Activated T-helper 2 cell treated with anti-CD3 and anti-CD28 coated beads, Interferon-gamma antibody, Interleukin-2, Interleukin-4, amounts not matched to agents 10 μg/mL and 5 μg/mL and 100 μg/mL, durations not matched to agents 14 hours and 24 hours and 36 hours (primary cell): ENCODE results near the gene ERAP2. TPM values are rescaled to one million over a fixed set of nuclear protein-coding genes. Genes with fewer than 3 reads are reported as not detected.
"Not testable (repeated sequence)": the region's sequence is repeated elsewhere in the genome, so short reads cannot be mapped to it uniquely, and the experiment has no call there.

Source experiments
- DNase-seq: peaks from one replicate; pipeline ENCODE4 v3.0.0; 2021; ENCODE audit warnings: low spot score
- H3K27ac Mint-ChIP-seq: one replicate; pipeline ENCODE4 v1.8.0; 2021; ENCODE audit warnings: mixed read lengths
- H3K27me3 Mint-ChIP-seq: one replicate; pipeline ENCODE4 v1.8.0; 2021; ENCODE audit warnings: low read depth, mixed read lengths
- H3K36me3 Mint-ChIP-seq: one replicate; pipeline ENCODE4 v1.8.0; 2021; ENCODE audit warnings: low read depth, mixed read lengths
- H3K4me1 Mint-ChIP-seq: one replicate; pipeline ENCODE4 v1.8.0; 2021; ENCODE audit warnings: low read depth, mixed read lengths
- H3K4me3 Mint-ChIP-seq: one replicate; pipeline ENCODE4 v1.8.0; 2021; ENCODE audit warnings: low read depth, mild to moderate bottlenecking, moderate library complexity, mixed read lengths
- H3K9me3 Mint-ChIP-seq: one replicate; pipeline ENCODE4 v1.8.0; 2021; ENCODE audit warnings: mixed read lengths
- intact Hi-C: fragments of 100-400 bp; cut with micrococcal nuclease; formaldehyde crosslinking; loops from one replicate; pipeline ENCODE4 v1.15.1; 2023
- total RNA-seq: library from RNA; stranded (reverse); gene quantifications from 2 replicates; pipeline ENCODE4 v1.2.3, GENCODE V29; 2022

The ERAP2 gene, protein sequence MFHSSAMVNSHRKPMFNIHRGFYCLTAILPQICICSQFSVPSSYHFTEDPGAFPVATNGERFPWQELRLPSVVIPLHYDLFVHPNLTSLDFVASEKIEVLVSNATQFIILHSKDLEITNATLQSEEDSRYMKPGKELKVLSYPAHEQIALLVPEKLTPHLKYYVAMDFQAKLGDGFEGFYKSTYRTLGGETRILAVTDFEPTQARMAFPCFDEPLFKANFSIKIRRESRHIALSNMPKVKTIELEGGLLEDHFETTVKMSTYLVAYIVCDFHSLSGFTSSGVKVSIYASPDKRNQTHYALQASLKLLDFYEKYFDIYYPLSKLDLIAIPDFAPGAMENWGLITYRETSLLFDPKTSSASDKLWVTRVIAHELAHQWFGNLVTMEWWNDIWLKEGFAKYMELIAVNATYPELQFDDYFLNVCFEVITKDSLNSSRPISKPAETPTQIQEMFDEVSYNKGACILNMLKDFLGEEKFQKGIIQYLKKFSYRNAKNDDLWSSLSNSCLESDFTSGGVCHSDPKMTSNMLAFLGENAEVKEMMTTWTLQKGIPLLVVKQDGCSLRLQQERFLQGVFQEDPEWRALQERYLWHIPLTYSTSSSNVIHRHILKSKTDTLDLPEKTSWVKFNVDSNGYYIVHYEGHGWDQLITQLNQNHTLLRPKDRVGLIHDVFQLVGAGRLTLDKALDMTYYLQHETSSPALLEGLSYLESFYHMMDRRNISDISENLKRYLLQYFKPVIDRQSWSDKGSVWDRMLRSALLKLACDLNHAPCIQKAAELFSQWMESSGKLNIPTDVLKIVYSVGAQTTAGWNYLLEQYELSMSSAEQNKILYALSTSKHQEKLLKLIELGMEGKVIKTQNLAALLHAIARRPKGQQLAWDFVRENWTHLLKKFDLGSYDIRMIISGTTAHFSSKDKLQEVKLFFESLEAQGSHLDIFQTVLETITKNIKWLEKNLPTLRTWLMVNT
- total RNA-seq: 46.8 and 49.3 TPM in 2 replicates

- no peak for DNase-seq
- peaks cover 64% of the 10 kb centered on the region for H3K4me1 Mint-ChIP-seq
- H3K9me3 Mint-ChIP-seq: no peaks in the 10 kb centered on the region
- H3K4me3 Mint-ChIP-seq: peak within 1 kb of the TSS; percentile 84
- no peaks in the 10 kb centered on the region for H3K27me3 Mint-ChIP-seq
- intact Hi-C loops: loop anchor here (1.0 to 5.0 kb wide), 3 partner anchors 10 to 69 kb away; partner anchors contain the start of gene ERAP1
- peaks cover 20% of the 10 kb centered on the region for H3K36me3 Mint-ChIP-seq
- H3K27ac Mint-ChIP-seq: peak within 1 kb of the TSS; percentile 92
Measured at GRCh38 chr5:96876292-96876850, at the start of gene ERAP2. TSS of gene ERAP2 (plus strand) at chr5:96876500. CDS start at chr5:96879686, 3,186 bp downstream.

GRCh38 chr5:96829297-96829696 lies 47.0 kb upstream of the ERAP2 start:
- peaks cover 28% of the 10 kb centered on the region for H3K27me3 Mint-ChIP-seq
- H3K9me3 Mint-ChIP-seq: no peaks in the 10 kb centered on the region
- no peaks in the 10 kb centered on the region for H3K36me3 Mint-ChIP-seq
- peaks cover 2% of the 10 kb centered on the region for H3K4me1 Mint-ChIP-seq
- H3K4me3 Mint-ChIP-seq: no peak overlapping the region
- intact Hi-C loops: no loop called here
- DNase-seq: no peak
- no peak overlapping the region for H3K27ac Mint-ChIP-seq

DNA sequence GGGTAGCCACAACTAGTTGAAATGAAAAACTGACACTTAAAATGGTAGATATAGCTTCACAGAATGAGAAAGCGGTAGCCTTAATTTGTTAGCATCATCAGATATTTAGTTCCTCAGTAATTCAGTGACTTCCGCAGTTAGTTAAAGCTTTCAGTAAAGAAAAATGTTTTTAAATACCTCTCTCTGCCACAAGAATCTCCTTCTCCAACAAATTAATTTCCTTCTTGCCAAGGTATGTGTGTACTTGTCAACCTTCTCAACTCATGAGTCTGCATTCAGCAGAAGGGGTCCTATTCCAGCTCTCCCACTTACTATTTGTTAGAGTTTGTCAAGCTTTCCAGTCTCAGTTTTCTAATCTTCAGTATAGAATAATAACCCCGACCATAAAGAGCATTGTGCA lies 42.3 kb upstream of the ERAP2 start:
- DNase-seq: no peak
- Mint-ChIP-seq H3K27me3 (peaks cover 16% of the 10 kb centered on the region), H3K4me3 (no peak overlapping the region), H3K4me1 (peaks cover 2% of the 10 kb centered on the region), H3K9me3 (no peaks in the 10 kb centered on the region), H3K27ac (no peak overlapping the region), H3K36me3 (no peaks in the 10 kb centered on the region)
- intact Hi-C loops: no loop called here

GRCh38 chr5:96835791-96836191 lies 40.5 kb upstream of the ERAP2 start:
- no peak overlapping the region for H3K27ac Mint-ChIP-seq

DNA sequence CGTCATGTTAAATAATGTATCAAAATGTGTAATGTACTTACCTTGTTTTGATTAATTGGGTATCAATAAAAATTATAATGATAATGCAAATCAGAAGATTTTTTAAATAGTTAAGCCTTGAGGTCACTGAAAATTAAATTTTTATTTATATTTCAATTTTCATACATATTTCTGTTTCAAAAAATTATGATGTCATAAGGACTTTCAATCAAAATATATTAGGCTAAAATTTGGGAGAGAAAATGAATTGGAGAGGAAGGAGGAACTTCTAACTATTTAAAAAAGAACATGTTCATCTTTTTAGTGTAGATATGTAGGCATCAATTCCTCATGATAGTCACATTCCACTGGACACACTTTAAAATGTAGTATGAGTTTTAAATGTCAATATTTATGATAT lies 39.5 kb upstream of the ERAP2 start:
- no peaks in the 10 kb centered on the region for H3K36me3 Mint-ChIP-seq
- peaks cover 2% of the 10 kb centered on the region for H3K4me1 Mint-ChIP-seq
- no peak overlapping the region for H3K27ac Mint-ChIP-seq
- H3K9me3 Mint-ChIP-seq: no peaks in the 10 kb centered on the region
- intact Hi-C loops: no loop called here
- H3K4me3 Mint-ChIP-seq: no peak overlapping the region
- H3K27me3 Mint-ChIP-seq: peaks cover 14% of the 10 kb centered on the region
- DNase-seq: no peak

More at GRCh38 chr5:96835791-96836191, 40.5 kb upstream of the ERAP2 start:
- H3K27me3 Mint-ChIP-seq: peaks cover 16% of the 10 kb centered on the region
- H3K4me3 Mint-ChIP-seq: no peak overlapping the region
- peaks cover 2% of the 10 kb centered on the region for H3K4me1 Mint-ChIP-seq
- no peaks in the 10 kb centered on the region for H3K36me3 Mint-ChIP-seq
- intact Hi-C loops: no loop called here
- no peaks in the 10 kb centered on the region for H3K9me3 Mint-ChIP-seq
- no peak for DNase-seq

DNA sequence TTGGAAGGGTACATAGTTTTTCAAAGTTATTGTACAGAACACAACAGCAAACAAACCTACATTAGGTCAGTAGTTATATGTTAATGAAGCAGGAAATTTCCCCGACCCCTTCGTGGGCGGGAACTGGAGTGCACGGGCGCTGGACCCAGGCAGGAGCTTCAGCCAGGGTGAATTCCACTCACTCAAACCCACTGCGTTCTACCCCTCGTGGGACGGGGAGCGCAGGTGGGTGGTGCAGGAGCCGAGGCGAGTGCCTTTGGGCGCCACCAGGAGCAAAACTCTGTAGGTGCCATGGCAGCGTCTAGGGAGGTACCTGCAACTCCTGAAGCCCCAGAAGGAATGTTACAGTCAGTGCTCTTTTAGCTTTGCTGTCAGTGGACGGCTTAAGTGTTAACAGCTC lies 39.0 kb upstream of the ERAP2 start:
- Mint-ChIP-seq H3K9me3 (no peaks in the 10 kb centered on the region), H3K36me3 (no peaks in the 10 kb centered on the region), H3K4me1 (peaks cover 3% of the 10 kb centered on the region), H3K27me3 (peaks cover 12% of the 10 kb centered on the region), H3K27ac (no peak overlapping the region), H3K4me3 (no peak overlapping the region)
- no peak for DNase-seq
- intact Hi-C loops: no loop called here

- Mint-ChIP-seq H3K27me3 (peaks cover 4% of the 10 kb centered on the region), H3K36me3 (no peaks in the 10 kb centered on the region), H3K9me3 (peaks cover 3% of the 10 kb centered on the region), H3K27ac (no peak overlapping the region), H3K4me3 (no peak overlapping the region), H3K4me1 (peaks cover 9% of the 10 kb centered on the region)
- intact Hi-C loops: no loop called here
- DNase-seq: no peak
Measured at GRCh38 chr5:96838201-96839070, 37.9 kb upstream of the ERAP2 start.

DNA sequence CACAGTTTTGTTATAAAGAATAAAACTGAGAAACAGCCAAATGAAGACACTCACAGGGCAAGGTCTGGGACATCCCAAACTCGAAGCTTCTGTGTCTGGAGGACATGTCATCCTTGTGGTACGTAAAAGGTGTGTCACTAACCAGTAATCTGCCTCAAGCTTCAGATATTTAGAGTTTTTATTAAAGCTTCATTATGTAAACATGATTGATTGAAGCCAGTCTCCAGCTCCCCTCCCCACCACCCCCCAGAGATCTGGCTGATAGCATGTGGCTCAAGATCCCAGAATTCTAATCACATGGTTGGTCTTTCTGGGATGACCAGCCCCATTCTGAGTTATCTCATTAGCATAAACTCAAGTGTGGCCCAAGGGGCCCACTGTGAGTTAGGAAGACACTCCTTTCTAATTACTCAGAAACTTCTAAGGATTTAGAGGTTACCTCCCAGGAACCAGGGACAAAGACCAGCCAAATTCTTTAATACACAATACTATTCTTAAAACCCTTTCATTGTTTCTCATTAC lies 37.2 kb upstream of the ERAP2 start:
- Mint-ChIP-seq H3K36me3 (no peaks in the 10 kb centered on the region), H3K27ac (no peak overlapping the region), H3K4me3 (no peak overlapping the region), H3K27me3 (peaks cover 2% of the 10 kb centered on the region), H3K9me3 (peaks cover 3% of the 10 kb centered on the region), H3K4me1 (peaks cover 9% of the 10 kb centered on the region)
- no peak for DNase-seq
- intact Hi-C loops: no loop called here

- peaks cover 11% of the 10 kb centered on the region for H3K4me1 Mint-ChIP-seq
- H3K9me3 Mint-ChIP-seq, intact Hi-C loops, H3K27ac Mint-ChIP-seq, H3K4me3 Mint-ChIP-seq, DNase-seq, H3K27me3 Mint-ChIP-seq, H3K36me3 Mint-ChIP-seq: not testable (repeated sequence)
Measured at GRCh38 chr5:96841931-96842330, 34.4 kb upstream of the ERAP2 start.

DNA sequence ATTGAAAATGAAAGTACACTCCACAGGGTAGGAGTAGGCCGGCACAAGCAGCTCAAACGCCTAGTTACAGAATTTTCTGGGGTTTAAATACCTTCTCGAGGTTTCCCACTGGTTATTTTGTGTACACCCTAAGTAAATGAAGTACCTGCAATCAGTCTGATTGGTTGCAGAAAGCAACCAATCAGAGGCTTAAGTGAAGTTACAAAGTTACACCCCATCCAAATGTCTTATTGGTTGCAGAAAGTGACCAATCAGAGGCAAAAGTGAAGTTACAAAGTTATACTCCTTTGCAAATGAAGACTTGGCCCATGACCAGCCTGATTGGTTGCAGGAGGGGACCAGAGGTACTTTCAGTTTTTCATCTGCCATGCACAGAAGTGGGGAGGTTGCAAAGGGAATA lies 33.2 kb upstream of the ERAP2 start:
- Mint-ChIP-seq H3K4me3 (no peak overlapping the region), H3K36me3 (no peaks in the 10 kb centered on the region), H3K4me1 (peaks cover 15% of the 10 kb centered on the region), H3K27ac (no peak overlapping the region), H3K27me3 (peaks cover 15% of the 10 kb centered on the region), H3K9me3 (peaks cover 3% of the 10 kb centered on the region)
- intact Hi-C loops: no loop called here
- DNase-seq: no peak

DNA sequence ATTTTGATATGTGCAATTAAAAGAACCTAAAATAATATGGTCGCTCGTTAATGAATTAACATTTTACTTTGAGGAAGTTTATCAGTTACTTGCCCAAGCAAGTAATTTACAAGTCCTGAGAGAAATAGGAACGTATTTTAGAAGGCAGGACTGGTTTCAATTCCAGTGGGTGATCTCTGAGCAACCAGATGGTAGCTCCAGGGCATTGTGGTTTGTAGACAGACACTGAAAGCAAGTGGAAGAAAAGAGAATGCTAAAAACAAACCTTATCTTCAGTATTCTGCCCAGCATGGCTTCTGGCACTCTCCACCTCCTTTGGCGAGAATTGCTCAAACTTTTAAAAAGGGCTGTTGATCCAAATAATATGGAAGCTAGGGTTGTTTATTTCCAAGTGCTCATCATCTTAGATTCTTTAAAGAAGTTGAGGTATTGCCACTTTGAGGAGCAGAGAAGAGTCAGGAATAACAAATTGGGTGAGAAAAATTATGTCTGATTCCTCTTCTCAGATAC lies 31.8 kb upstream of the ERAP2 start:
- no peak for DNase-seq
- Mint-ChIP-seq H3K27ac (no peak overlapping the region), H3K4me3 (no peak overlapping the region), H3K27me3 (peaks cover 19% of the 10 kb centered on the region), H3K36me3 (no peaks in the 10 kb centered on the region), H3K4me1 (peaks cover 15% of the 10 kb centered on the region), H3K9me3 (peaks cover 7% of the 10 kb centered on the region)
- intact Hi-C loops: no loop called here
